GM18520 (cell line): ENCODE data around the gene ENPP7.

Experiments
- ATAC-seq: cut with Tn5 transposase; IDR thresholded peaks from one replicate; pipeline ENCODE4 v1.9.1; 2021; ENCODE audit not compliant: unreplicated experiment

ENPP7 gene

GRCh38 chr17:79776376-79777119 is 45.8 kb downstream of the ENPP7 start:
- ATAC-seq, result no peak

GRCh38 chr17:79777120-79777893 is 46.6 kb downstream of the ENPP7 start:
- no peak for ATAC-seq

- no peak for ATAC-seq
Measured at GRCh38 chr17:79777894-79778503, 47.3 kb downstream of the ENPP7 start, which contains the start of gene CBX2. Gene CBX2 (plus strand): TSS chr17:79778148. CDS start chr17:79778236, 88 bp downstream.

- ATAC-seq, result no peak
Measured at GRCh38 chr17:79778504-79779083, 47.9 kb downstream of the ENPP7 start.

GRCh38 chr17:79779084-79779529 is 48.4 kb downstream of the ENPP7 start:
- ATAC-seq, result no peak

GRCh38 chr17:79779661-79780365 is 49.1 kb downstream of the ENPP7 start:
- ATAC-seq, result no peak

- ATAC-seq, result no peak
Measured at GRCh38 chr17:79781012-79781650, 50.4 kb downstream of the ENPP7 start.

GRCh38 chr17:79781736-79782575 is 51.2 kb downstream of the ENPP7 start:
- ATAC-seq, result no peak

GRCh38 chr17:79783891-79784290 is 53.1 kb downstream of the ENPP7 start:
- ATAC-seq, result no peak

- no peak for ATAC-seq
Measured at GRCh38 chr17:79784353-79785016, 53.7 kb downstream of the ENPP7 start.

GRCh38 chr17:79785017-79785899 is 54.5 kb downstream of the ENPP7 start:
- ATAC-seq, result no peak

GRCh38 chr17:79785900-79786810 is 55.4 kb downstream of the ENPP7 start:
- ATAC-seq, result no peak

- ATAC-seq, result no peak
Measured at GRCh38 chr17:79786930-79787643, 56.3 kb downstream of the ENPP7 start.

- ATAC-seq, result no peak
Measured at GRCh38 chr17:79788455-79788854, 57.7 kb downstream of the ENPP7 start.

GRCh38 chr17:79788989-79789942 is 58.5 kb downstream of the ENPP7 start:
- no peak for ATAC-seq
